HFFc6 (cell line): Measurements from ENCODE around the gene TAPBPL. TPM values are rescaled to one million over a fixed set of nuclear protein-coding genes. Genes with fewer than 3 reads are reported as not detected.

Source experiments
- DNase-seq: peaks from one replicate; pipeline ENCODE4 v3.0.0-alpha.2; 2018
- H3K27ac Mint-ChIP-seq: 2 replicates; pipeline ENCODE4 v1.8.0; 2020; ENCODE audit warnings: mild to moderate bottlenecking, mixed read lengths
- H3K27me3 Mint-ChIP-seq: 2 replicates; pipeline ENCODE4 v1.8.0; 2021; ENCODE audit warnings: mild to moderate bottlenecking, moderate library complexity, mixed read lengths; ENCODE audit not compliant: insufficient read depth
- H3K36me3 Mint-ChIP-seq: 2 replicates; pipeline ENCODE4 v1.8.0; 2021; ENCODE audit warnings: low read depth, mixed read lengths
- H3K4me1 Mint-ChIP-seq: 2 replicates; pipeline ENCODE4 v1.8.0; 2020; ENCODE audit warnings: low read depth, mixed read lengths
- H3K4me3 Mint-ChIP-seq: 2 replicates; pipeline ENCODE4 v1.8.0; 2020; ENCODE audit warnings: mild to moderate bottlenecking, moderate library complexity, mixed read lengths
- H3K9me3 Mint-ChIP-seq: 2 replicates; pipeline ENCODE4 v1.8.0; 2020; ENCODE audit warnings: mild to moderate bottlenecking, mixed read lengths
- CTCF ChIP-seq: fragments of 200-600 bp; sonication (generic); IDR thresholded peaks from 2 replicates; pipeline ENCODE4 v1.5.0; 2021; ENCODE audit warnings: antibody characterized with exemption, mild to moderate bottlenecking
- total RNA-seq, 6 experiments: library from RNA; stranded (reverse); fragmentation: NEBNext Ultra II Directional; extraction: Animal tissue kit (Norgen Biotek cat#: 25700); gene quantifications; 2 replicates in 1 of 6; 3 replicates in 5 of 6; pipeline ENCODE4 v1.2.3, GENCODE V29; 2021

TAPBPL gene
- total RNA-seq, 6 experiments from 2014 or later: 4.3 to 8.2 (median 6.5) TPM

- no peak for TF ChIP-seq CTCF
- H3K9me3 Mint-ChIP-seq: no peaks in the 10 kb centered on the region
- no peak overlapping the region for H3K27ac Mint-ChIP-seq
- peaks cover 2% of the 10 kb centered on the region; the same call in 1 of the 2 replicates for H3K27me3 Mint-ChIP-seq
- peaks cover 22% of the 10 kb centered on the region for H3K36me3 Mint-ChIP-seq
- DNase-seq: no peak
- no peaks in the 10 kb centered on the region for H3K4me1 Mint-ChIP-seq
- no peak overlapping the region for H3K4me3 Mint-ChIP-seq
Measured at GRCh38 chr12:6458281-6459003, 6.6 kb downstream of the TAPBPL start.

GRCh38 chr12:6459004-6459337, 7.1 kb downstream of the TAPBPL start:
- Mint-ChIP-seq H3K36me3 (peaks cover 21% of the 10 kb centered on the region), H3K4me1 (no peaks in the 10 kb centered on the region), H3K27me3 (peaks cover 2% of the 10 kb centered on the region; the same call in 1 of the 2 replicates), H3K4me3 (no peak overlapping the region), H3K9me3 (no peaks in the 10 kb centered on the region), H3K27ac (no peak overlapping the region)
- TF ChIP-seq CTCF: no peak
- no peak for DNase-seq

- Mint-ChIP-seq H3K36me3 (peaks cover 36% of the 10 kb centered on the region), H3K27ac (no peak overlapping the region), H3K9me3 (no peaks in the 10 kb centered on the region), H3K4me1 (no peaks in the 10 kb centered on the region), H3K4me3 (no peak overlapping the region), H3K27me3 (peaks cover 2% of the 10 kb centered on the region; the same call in 1 of the 2 replicates)
- DNase-seq: no peak
- TF ChIP-seq CTCF: no peak
Measured at GRCh38 chr12:6460751-6461371, 9.0 kb downstream of the TAPBPL start.

GRCh38 chr12:6461401-6462233, 9.8 kb downstream of the TAPBPL start:
- DNase-seq: no peak
- H3K27ac Mint-ChIP-seq: no peak overlapping the region
- H3K9me3 Mint-ChIP-seq: no peaks in the 10 kb centered on the region
- no peak overlapping the region for H3K4me3 Mint-ChIP-seq
- no peak for TF ChIP-seq CTCF
- no peaks in the 10 kb centered on the region for H3K4me1 Mint-ChIP-seq
- H3K27me3 Mint-ChIP-seq: peaks cover 4% of the 10 kb centered on the region
- H3K36me3 Mint-ChIP-seq: peaks cover 36% of the 10 kb centered on the region

- H3K4me3 Mint-ChIP-seq: no peak overlapping the region
- no peak overlapping the region for H3K27ac Mint-ChIP-seq
- TF ChIP-seq CTCF: no peak
- H3K36me3 Mint-ChIP-seq: peaks cover 30% of the 10 kb centered on the region
- DNase-seq: no peak
- H3K27me3 Mint-ChIP-seq: peaks cover 3% of the 10 kb centered on the region
- peaks cover 8% of the 10 kb centered on the region; the same call in 1 of the 2 replicates for H3K4me1 Mint-ChIP-seq
- H3K9me3 Mint-ChIP-seq: no peaks in the 10 kb centered on the region
Measured at GRCh38 chr12:6462234-6462995, 10.6 kb downstream of the TAPBPL start.
